ENCODE results near the gene NR2F1-AS1. TPM values are rescaled to one million over a fixed set of nuclear protein-coding genes. Genes with fewer than 3 reads are reported as not detected.

Gene NR2F1-AS1
- polyA plus RNA-seq (2013), result 0.01 and 0.12 TPM in 2 replicates

GRCh38 chr5:93580927-93581445 is at the start of gene NR2F1-AS1:
Gene NR2F1-AS1, minus strand, starts transcription at chr5:93581219.
- peaks cover 3% of the 10 kb centered on the region for H3K9me3 ChIP-seq (ENCODE audit: insufficient read depth, low read depth, low read length)
- no peak within 1 kb of the TSS for H2AK5ac ChIP-seq (ENCODE audit: low read length)
- H3K79me1 ChIP-seq (ENCODE audit: low read length), result no peaks in the 10 kb centered on the region
- no peak within 1 kb of the TSS for H3K9ac ChIP-seq (ENCODE audit: low read length)
- H2BK5ac ChIP-seq (ENCODE audit: low read depth, low read length, poor library complexity), result no peak within 1 kb of the TSS
- no peak within 1 kb of the TSS for H2AFZ ChIP-seq (ENCODE audit: insufficient read depth, low read length, poor library complexity)
- H3K36me3 ChIP-seq (ENCODE audit: control insufficient read depth in 1 of 2, insufficient read depth in 2 of 2, low read length in 2 of 2), result no peaks in the 10 kb centered on the region
- H3K4me1 ChIP-seq (ENCODE audit: control insufficient read depth in 1 of 2, insufficient read depth in 2 of 2, low read length in 2 of 2), result peaks cover 12 to 16% of the 10 kb centered on the region in 2 experiments
- no peaks in the 10 kb centered on the region for H3K79me2 ChIP-seq (ENCODE audit: control insufficient read depth, insufficient read depth, low read length, poor library complexity)
- H4K91ac ChIP-seq (ENCODE audit: low read depth, low read length), result no peak within 1 kb of the TSS
- H2BK12ac ChIP-seq (ENCODE audit: low read length), result no peak within 1 kb of the TSS
- H3K27ac ChIP-seq (ENCODE audit: low read depth, low read length), result no peak within 1 kb of the TSS
- DNase-seq, result peak in 1 of 2 donors; percentile 34
- no peak within 1 kb of the TSS for H4K8ac ChIP-seq (ENCODE audit: low read depth, low read length)
- no peak within 1 kb of the TSS for H2BK120ac ChIP-seq (ENCODE audit: insufficient read depth, low read length, poor library complexity)
- no CpG with 5 or more reads among the region's 41 CpGs for WGBS (ENCODE audit: extremely low coverage, insufficient coverage, insufficient read length)
- peak within 1 kb of the TSS; percentile 20 for H3K4me3 ChIP-seq (ENCODE audit: low read depth, low read length)
- no peak within 1 kb of the TSS for H4K12ac ChIP-seq (ENCODE audit: low read depth, low read length)
- H3K4ac ChIP-seq (ENCODE audit: low read depth, low read length), result no peak within 1 kb of the TSS
- H3K4me2 ChIP-seq (ENCODE audit: low read length), result peak within 1 kb of the TSS; percentile 94
- no peak within 1 kb of the TSS for H3K18ac ChIP-seq (ENCODE audit: low read length)
- no peak within 1 kb of the TSS for H3K23ac ChIP-seq (ENCODE audit: low read length)
- no peak within 1 kb of the TSS for H3K14ac ChIP-seq (ENCODE audit: low read length)
- peaks cover 71% of the 10 kb centered on the region for H3K27me3 ChIP-seq (ENCODE audit: insufficient read depth, low read length)

DNA sequence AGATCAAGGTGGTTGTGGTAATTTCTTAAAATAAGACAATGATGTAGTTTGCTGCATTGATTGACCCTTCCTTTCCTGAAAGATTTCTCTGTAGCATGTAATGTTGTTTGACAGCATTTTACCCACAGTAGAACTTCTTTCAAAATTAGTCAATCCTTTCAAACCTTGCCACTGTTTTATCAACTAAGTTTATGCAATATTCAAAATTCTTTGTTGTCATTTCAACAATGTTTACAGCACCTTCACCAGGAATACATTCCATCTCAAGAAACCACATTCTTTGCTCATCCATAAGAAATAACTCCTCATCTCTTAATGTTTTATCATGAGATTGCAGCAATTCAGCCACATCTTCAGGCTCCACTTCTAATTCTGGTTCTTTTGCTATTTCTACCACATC is 45.8 kb upstream of the NR2F1-AS1 start:
- H3K23ac ChIP-seq (ENCODE audit: low read length), result no peak overlapping the region
- no peaks in the 10 kb centered on the region for H3K79me1 ChIP-seq (ENCODE audit: low read length)
- no peak overlapping the region for H3K27ac ChIP-seq (ENCODE audit: low read depth, low read length)
- no peak overlapping the region for H2AFZ ChIP-seq (ENCODE audit: insufficient read depth, low read length, poor library complexity)
- no peak overlapping the region for H2BK120ac ChIP-seq (ENCODE audit: insufficient read depth, low read length, poor library complexity)
- no peaks in the 10 kb centered on the region for H3K4me1 ChIP-seq (ENCODE audit: control insufficient read depth in 1 of 2, insufficient read depth in 2 of 2, low read length in 2 of 2)
- H2AK5ac ChIP-seq (ENCODE audit: low read length), result no peak overlapping the region
- H2BK5ac ChIP-seq (ENCODE audit: low read depth, low read length, poor library complexity), result no peak overlapping the region
- peak; percentile 18 to 90 for DNase-seq
- no peak overlapping the region for H3K4me3 ChIP-seq (ENCODE audit: low read depth, low read length)
- H4K8ac ChIP-seq (ENCODE audit: low read depth, low read length), result no peak overlapping the region
- no peak overlapping the region for H4K12ac ChIP-seq (ENCODE audit: low read depth, low read length)
- H3K9me3 ChIP-seq (ENCODE audit: insufficient read depth, low read depth, low read length), result no peaks in the 10 kb centered on the region
- H4K91ac ChIP-seq (ENCODE audit: low read depth, low read length), result no peak overlapping the region
- no peak overlapping the region for H2BK12ac ChIP-seq (ENCODE audit: low read length)
- no peaks in the 10 kb centered on the region for H3K36me3 ChIP-seq (ENCODE audit: control insufficient read depth in 1 of 2, insufficient read depth in 2 of 2, low read length in 2 of 2)
- H3K27me3 ChIP-seq (ENCODE audit: insufficient read depth, low read length), result peaks cover 3% of the 10 kb centered on the region
- H3K9ac ChIP-seq (ENCODE audit: low read length), result no peak overlapping the region
- H3K4me2 ChIP-seq (ENCODE audit: low read length), result no peak overlapping the region
- no peaks in the 10 kb centered on the region for H3K79me2 ChIP-seq (ENCODE audit: control insufficient read depth, insufficient read depth, low read length, poor library complexity)
- no peak overlapping the region for H3K14ac ChIP-seq (ENCODE audit: low read length)
- no peak overlapping the region for H3K4ac ChIP-seq (ENCODE audit: low read depth, low read length)
- H3K18ac ChIP-seq (ENCODE audit: low read length), result no peak overlapping the region

GRCh38 chr5:93623153-93623552 is 42.1 kb upstream of the NR2F1-AS1 start:
- no peak overlapping the region for H3K4me2 ChIP-seq (ENCODE audit: low read length)
- H3K79me1 ChIP-seq (ENCODE audit: low read length), result peaks cover 2% of the 10 kb centered on the region
- H3K23ac ChIP-seq (ENCODE audit: low read length), result no peak overlapping the region
- H2BK120ac ChIP-seq (ENCODE audit: insufficient read depth, low read length, poor library complexity), result no peak overlapping the region
- H3K79me2 ChIP-seq (ENCODE audit: control insufficient read depth, insufficient read depth, low read length, poor library complexity), result no peaks in the 10 kb centered on the region
- no peak overlapping the region for H4K12ac ChIP-seq (ENCODE audit: low read depth, low read length)
- H2AFZ ChIP-seq (ENCODE audit: insufficient read depth, low read length, poor library complexity), result no peak overlapping the region
- no peak overlapping the region for H3K14ac ChIP-seq (ENCODE audit: low read length)
- no peak overlapping the region for H2AK5ac ChIP-seq (ENCODE audit: low read length)
- no peak overlapping the region for H3K9ac ChIP-seq (ENCODE audit: low read length)
- no peak overlapping the region for H3K18ac ChIP-seq (ENCODE audit: low read length)
- H3K27me3 ChIP-seq (ENCODE audit: insufficient read depth, low read length), result peaks cover 5% of the 10 kb centered on the region
- H3K4me3 ChIP-seq (ENCODE audit: low read depth, low read length), result no peak overlapping the region
- H3K9me3 ChIP-seq (ENCODE audit: insufficient read depth, low read depth, low read length), result no peaks in the 10 kb centered on the region
- H3K27ac ChIP-seq (ENCODE audit: low read depth, low read length), result no peak overlapping the region
- WGBS (ENCODE audit: extremely low coverage, insufficient coverage, insufficient read length), result no CpG with 5 or more reads among the region's 4 CpGs
- peaks cover 0 to 3% of the 10 kb centered on the region in 2 experiments for H3K4me1 ChIP-seq (ENCODE audit: control insufficient read depth in 1 of 2, insufficient read depth in 2 of 2, low read length in 2 of 2)
- no peak overlapping the region for H4K8ac ChIP-seq (ENCODE audit: low read depth, low read length)
- H2BK12ac ChIP-seq (ENCODE audit: low read length), result no peak overlapping the region
- H3K36me3 ChIP-seq (ENCODE audit: control insufficient read depth in 1 of 2, insufficient read depth in 2 of 2, low read length in 2 of 2), result no peaks in the 10 kb centered on the region
- DNase-seq, result no peak
- no peak overlapping the region for H2BK5ac ChIP-seq (ENCODE audit: low read depth, low read length, poor library complexity)
- no peak overlapping the region for H4K91ac ChIP-seq (ENCODE audit: low read depth, low read length)
- H3K4ac ChIP-seq (ENCODE audit: low read depth, low read length), result no peak overlapping the region

DNA sequence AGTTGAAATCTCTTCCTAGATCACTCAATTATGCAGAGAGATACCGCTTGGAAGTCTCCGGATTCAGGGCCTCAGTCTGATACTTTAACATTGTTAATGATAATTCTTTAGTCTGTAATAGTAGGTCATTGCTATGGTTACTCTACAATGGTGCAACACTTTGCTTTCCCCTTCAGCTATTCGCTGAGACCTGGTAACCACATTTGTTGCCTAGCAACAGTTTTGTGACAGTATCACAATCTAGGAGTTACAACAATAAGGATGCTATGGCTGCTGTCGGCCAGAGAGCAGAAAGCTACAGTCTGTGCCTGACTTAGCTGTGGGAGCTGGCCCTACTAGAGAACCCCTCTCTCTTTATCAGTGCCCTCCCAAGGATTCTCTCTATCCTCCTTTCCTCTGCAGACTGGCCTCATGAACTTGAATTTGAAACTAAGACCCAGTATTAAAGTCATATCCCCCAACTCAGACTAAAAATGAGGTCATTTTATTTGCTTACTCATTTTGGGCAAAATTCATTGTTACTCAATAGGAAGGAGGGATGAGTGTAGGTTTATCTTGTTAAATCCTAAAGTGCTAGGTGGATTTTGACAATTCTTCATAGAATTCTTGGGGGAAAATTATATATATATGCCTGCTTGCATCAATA is 41.3 kb upstream of the NR2F1-AS1 start:
- H3K9ac ChIP-seq (ENCODE audit: low read length), result no peak overlapping the region

More for the DNA sequence above, 41.3 kb upstream of the NR2F1-AS1 start:
- no peak overlapping the region for H2BK5ac ChIP-seq (ENCODE audit: low read depth, low read length, poor library complexity)
- H3K79me2 ChIP-seq (ENCODE audit: control insufficient read depth, insufficient read depth, low read length, poor library complexity), result no peaks in the 10 kb centered on the region
- H4K8ac ChIP-seq (ENCODE audit: low read depth, low read length), result no peak overlapping the region
- no peak overlapping the region for H2AK5ac ChIP-seq (ENCODE audit: low read length)
- no peak overlapping the region for H2BK12ac ChIP-seq (ENCODE audit: low read length)
- H4K12ac ChIP-seq (ENCODE audit: low read depth, low read length), result no peak overlapping the region
- H3K36me3 ChIP-seq (ENCODE audit: control insufficient read depth in 1 of 2, insufficient read depth in 2 of 2, low read length in 2 of 2), result no peaks in the 10 kb centered on the region
- H3K4me3 ChIP-seq (ENCODE audit: low read depth, low read length), result no peak overlapping the region
- H3K4me1 ChIP-seq (ENCODE audit: control insufficient read depth in 1 of 2, insufficient read depth in 2 of 2, low read length in 2 of 2), result peaks cover 0 to 3% of the 10 kb centered on the region in 2 experiments
- no peak overlapping the region for H3K23ac ChIP-seq (ENCODE audit: low read length)
- no CpG with 5 or more reads among the region's 4 CpGs for WGBS (ENCODE audit: extremely low coverage, insufficient coverage, insufficient read length)
- no peak overlapping the region for H3K27ac ChIP-seq (ENCODE audit: low read depth, low read length)
- H3K79me1 ChIP-seq (ENCODE audit: low read length), result peaks cover 2% of the 10 kb centered on the region
- no peak overlapping the region for H2BK120ac ChIP-seq (ENCODE audit: insufficient read depth, low read length, poor library complexity)
- no peak overlapping the region for H3K4me2 ChIP-seq (ENCODE audit: low read length)
- H3K9me3 ChIP-seq (ENCODE audit: insufficient read depth, low read depth, low read length), result no peaks in the 10 kb centered on the region
- peak; percentile 70 to 95 for DNase-seq
- H3K14ac ChIP-seq (ENCODE audit: low read length), result no peak overlapping the region
- no peak overlapping the region for H4K91ac ChIP-seq (ENCODE audit: low read depth, low read length)
- no peak overlapping the region for H2AFZ ChIP-seq (ENCODE audit: insufficient read depth, low read length, poor library complexity)
- H3K4ac ChIP-seq (ENCODE audit: low read depth, low read length), result no peak overlapping the region
- no peak overlapping the region for H3K18ac ChIP-seq (ENCODE audit: low read length)
- peaks cover 5% of the 10 kb centered on the region for H3K27me3 ChIP-seq (ENCODE audit: insufficient read depth, low read length)
